Adipose tissue (tissue), 3 donors: Measurements from ENCODE around the gene IL2RA. TPM values are rescaled to one million over a fixed set of nuclear protein-coding genes. Genes with fewer than 3 reads are reported as not detected.
"Not testable (repeated sequence)": the region's sequence is repeated elsewhere in the genome, so short reads cannot be mapped to it uniquely, and the experiment has no call there.

Experiments
- H3K27ac ChIP-seq: one replicate; pipeline ENCODE4 v1.5.1; 2013; ENCODE audit warnings: low read depth, low read length
- WGBS, 3 donors: extraction: QIAGEN DNeasy Blood & Tissue Kit; methylation state at CpG; one replicate each; pipeline ENCODE4 v1.1.7; 2013; 5-methylcytosine and 5-hydroxymethylcytosine counted together
- polyA plus RNA-seq, 3 donors: library from polyadenylated mRNA; stranded (reverse); fragments of 200-250 nt; gene quantifications; one replicate each; pipeline ENCODE4 v1.2.3, GENCODE V29; 2013
- donor health status: healthy with polysubstance abuse.
- donor health status: Bipolar disorder and iron deficiency.
- donor health status: healthy.

IL2RA gene
- polyA plus RNA-seq, 3 donors: 0.62 to 2.4 (median 0.68) TPM

- WGBS, 3 donors: 75 to 85% (median 83%) methylated on average over 14 of the region's 14 CpGs
- no peak overlapping the region for H3K27ac ChIP-seq
These were observed 15.2 kb downstream of the IL2RA start for GRCh38 chr10:6046773-6047611.

- no peak overlapping the region for H3K27ac ChIP-seq
- 64 to 68% (median 67%) methylated on average over 9 of the region's 9 CpGs for WGBS, 3 donors
These were observed 16.0 kb downstream of the IL2RA start for GRCh38 chr10:6045878-6046772.

GRCh38 chr10:6045314-6045848 lies 16.8 kb downstream of the IL2RA start:
- no peak overlapping the region for H3K27ac ChIP-seq
- 36 to 55% (median 54%) methylated on average over 8 of the region's 8 CpGs for WGBS, 3 donors

- H3K27ac ChIP-seq: no peak overlapping the region
- 58 to 73% (median 66%) methylated on average over 4 of the region's 4 CpGs for WGBS, 3 donors
These were observed 17.3 kb downstream of the IL2RA start for GRCh38 chr10:6044751-6045313.

GRCh38 chr10:6044060-6044459 lies 18.1 kb downstream of the IL2RA start:
- no peak overlapping the region for H3K27ac ChIP-seq
- 76 to 84% (median 83%) methylated on average over 7 of the region's 7 CpGs for WGBS, 3 donors

GRCh38 chr10:6043377-6043776 lies 18.8 kb downstream of the IL2RA start:
- 81 to 93% (median 92%) methylated on average over 6 of the region's 6 CpGs for WGBS, 3 donors
- not testable (repeated sequence) for H3K27ac ChIP-seq

- no peak overlapping the region for H3K27ac ChIP-seq
- WGBS, 3 donors: 86 to 93% (median 92%) methylated on average over 5 of the region's 5 CpGs
These were observed 22.0 kb downstream of the IL2RA start for GRCh38 chr10:6040205-6040604.

GRCh38 chr10:6039711-6040110 lies 22.5 kb downstream of the IL2RA start:
- WGBS, 3 donors: 83 to 95% (median 94%) methylated on average over 4 of the region's 4 CpGs
- no peak overlapping the region for H3K27ac ChIP-seq

GRCh38 chr10:6038071-6038631 lies 24.0 kb downstream of the IL2RA start:
- WGBS, 3 donors: 88 to 92% (median 89%) methylated on average over 2 of the region's 2 CpGs
- H3K27ac ChIP-seq: no peak overlapping the region

GRCh38 chr10:6037422-6037821 lies 24.7 kb downstream of the IL2RA start:
- WGBS, 3 donors: 86 to 92% (median 90%) methylated on average over 8 of the region's 8 CpGs
- H3K27ac ChIP-seq: no peak overlapping the region

- WGBS, 3 donors: 76 to 80% (median 79%) methylated on average over 11 of the region's 11 CpGs
- no peak overlapping the region for H3K27ac ChIP-seq
These were observed 25.3 kb downstream of the IL2RA start for GRCh38 chr10:6036861-6037321.

- no peak overlapping the region for H3K27ac ChIP-seq
- 74 to 92% (median 89%) methylated on average over 13 of the region's 13 CpGs for WGBS, 3 donors
These were observed 26.1 kb downstream of the IL2RA start for GRCh38 chr10:6035931-6036575.

GRCh38 chr10:6035101-6035834 lies 26.9 kb downstream of the IL2RA start:
- WGBS, 3 donors: 80 to 91% (median 83%) methylated on average over 13 of the region's 13 CpGs
- H3K27ac ChIP-seq: no peak overlapping the region

GRCh38 chr10:6034371-6034770 lies 27.8 kb downstream of the IL2RA start:
- H3K27ac ChIP-seq: no peak overlapping the region
- WGBS, 3 donors: 50 to 86% (median 60%) methylated on average over 1 of the region's 1 CpG

- H3K27ac ChIP-seq: no peak overlapping the region
- 12 to 55% (median 14%) methylated on average over 3 of the region's 3 CpGs for WGBS, 3 donors
These were observed 28.2 kb downstream of the IL2RA start for GRCh38 chr10:6033954-6034353.

GRCh38 chr10:6030940-6031339 lies 31.2 kb downstream of the IL2RA start:
- H3K27ac ChIP-seq: no peak overlapping the region

- WGBS, 3 donors: 95 to 98% (median 97%) methylated on average over 7 of the region's 7 CpGs
- H3K27ac ChIP-seq: no peak overlapping the region
These were observed 31.9 kb downstream of the IL2RA start for GRCh38 chr10:6030217-6030616.
